ENCODE measurements around the gene CCDC97.

DNA sequence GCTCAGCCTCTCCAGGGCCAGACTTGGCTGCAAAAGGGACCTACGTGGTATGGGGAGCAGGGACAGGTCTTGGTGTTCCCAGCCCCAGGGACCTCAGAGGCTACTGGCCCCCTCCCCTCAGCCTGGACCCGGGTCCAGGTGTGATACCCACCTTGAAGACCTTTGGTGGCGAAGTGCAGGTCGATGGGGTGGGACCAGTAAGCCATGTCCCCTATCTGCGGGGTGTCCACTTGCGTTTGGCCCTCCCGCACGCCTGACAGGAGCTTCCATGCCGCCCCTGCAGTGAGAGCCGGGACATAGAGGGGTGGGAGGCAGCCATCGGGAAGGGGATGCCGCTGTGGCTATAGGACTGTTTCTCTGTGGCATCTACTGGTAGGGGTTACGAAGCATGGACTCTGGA, 47.8 kb downstream of the CCDC97 start:
- TF ChIP-seq, protein P1, sequence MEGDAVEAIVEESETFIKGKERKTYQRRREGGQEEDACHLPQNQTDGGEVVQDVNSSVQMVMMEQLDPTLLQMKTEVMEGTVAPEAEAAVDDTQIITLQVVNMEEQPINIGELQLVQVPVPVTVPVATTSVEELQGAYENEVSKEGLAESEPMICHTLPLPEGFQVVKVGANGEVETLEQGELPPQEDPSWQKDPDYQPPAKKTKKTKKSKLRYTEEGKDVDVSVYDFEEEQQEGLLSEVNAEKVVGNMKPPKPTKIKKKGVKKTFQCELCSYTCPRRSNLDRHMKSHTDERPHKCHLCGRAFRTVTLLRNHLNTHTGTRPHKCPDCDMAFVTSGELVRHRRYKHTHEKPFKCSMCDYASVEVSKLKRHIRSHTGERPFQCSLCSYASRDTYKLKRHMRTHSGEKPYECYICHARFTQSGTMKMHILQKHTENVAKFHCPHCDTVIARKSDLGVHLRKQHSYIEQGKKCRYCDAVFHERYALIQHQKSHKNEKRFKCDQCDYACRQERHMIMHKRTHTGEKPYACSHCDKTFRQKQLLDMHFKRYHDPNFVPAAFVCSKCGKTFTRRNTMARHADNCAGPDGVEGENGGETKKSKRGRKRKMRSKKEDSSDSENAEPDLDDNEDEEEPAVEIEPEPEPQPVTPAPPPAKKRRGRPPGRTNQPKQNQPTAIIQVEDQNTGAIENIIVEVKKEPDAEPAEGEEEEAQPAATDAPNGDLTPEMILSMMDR (IDR thresholded peaks at IDR 0.05) = no peak
- no peak for TF ChIP-seq POLR2A (IDR thresholded peaks at IDR 0.05)

All from tibial nerve (tissue), 3 donors.